GM21825 (cell line): ENCODE data around the gene GNAQ.
"Not testable (repeated sequence)": the region's sequence is repeated elsewhere in the genome, so short reads cannot be mapped to it uniquely, and the experiment has no call there.

Experiments
- ATAC-seq: cut with Tn5 transposase; IDR thresholded peaks from one replicate; pipeline ENCODE4 v1.9.1; 2021; ENCODE audit warnings: mild to moderate bottlenecking, moderate library complexity; ENCODE audit not compliant: unreplicated experiment

The GNAQ gene

DNA sequence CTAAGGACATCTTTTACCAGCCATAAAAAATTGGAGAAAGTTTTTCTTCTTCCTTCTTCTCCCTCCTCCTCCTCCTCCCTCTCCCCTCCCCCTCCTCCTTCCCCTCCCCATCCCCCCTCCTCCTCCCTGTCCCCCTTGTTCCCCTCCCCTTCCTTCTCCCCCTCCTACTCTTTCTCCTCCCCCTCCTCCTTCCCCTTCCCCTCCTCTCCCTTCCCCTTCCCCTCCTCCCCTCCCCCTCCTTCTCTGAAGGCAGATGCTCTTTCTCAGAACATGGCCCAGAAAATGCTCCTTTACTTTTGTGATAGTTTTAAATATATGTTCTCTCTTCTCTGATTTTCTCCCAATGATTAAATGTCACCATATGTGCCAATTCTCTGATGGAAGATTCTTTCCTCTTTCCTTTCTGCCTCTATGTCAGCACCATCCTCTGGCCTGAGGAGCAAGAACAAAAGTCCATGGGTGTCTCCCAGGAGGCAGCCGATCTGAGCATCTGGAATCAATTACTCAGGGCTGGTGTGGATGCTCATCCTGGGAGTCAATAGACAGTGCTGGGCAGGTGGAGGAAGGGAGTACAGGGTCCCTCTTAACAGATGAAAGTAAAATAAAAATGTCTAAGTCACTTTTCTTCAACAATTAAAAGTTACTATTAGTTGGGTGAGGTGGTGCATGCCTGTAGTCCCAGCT, 320.5 kb downstream of the GNAQ start:
- no peak for ATAC-seq

DNA sequence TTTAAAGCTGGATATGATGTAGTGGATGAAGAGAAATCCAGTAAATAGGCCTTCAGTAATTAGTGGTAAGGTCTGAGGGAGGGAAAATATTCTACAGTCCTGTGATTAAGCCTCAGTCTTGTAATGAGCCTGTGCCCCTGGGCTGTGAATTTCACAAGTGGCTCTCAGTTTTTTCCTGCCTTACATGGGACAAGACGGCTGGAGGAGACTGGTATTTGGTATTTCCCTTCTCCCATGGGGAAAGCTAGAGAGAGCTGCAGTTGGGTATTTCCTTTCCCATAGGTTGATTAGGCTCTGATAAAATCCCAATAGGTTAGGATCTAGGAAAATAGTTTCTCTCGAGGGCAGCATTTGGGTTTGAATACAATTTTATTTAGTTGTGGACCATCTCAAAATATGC, 321.3 kb downstream of the GNAQ start:
- ATAC-seq = no peak

DNA sequence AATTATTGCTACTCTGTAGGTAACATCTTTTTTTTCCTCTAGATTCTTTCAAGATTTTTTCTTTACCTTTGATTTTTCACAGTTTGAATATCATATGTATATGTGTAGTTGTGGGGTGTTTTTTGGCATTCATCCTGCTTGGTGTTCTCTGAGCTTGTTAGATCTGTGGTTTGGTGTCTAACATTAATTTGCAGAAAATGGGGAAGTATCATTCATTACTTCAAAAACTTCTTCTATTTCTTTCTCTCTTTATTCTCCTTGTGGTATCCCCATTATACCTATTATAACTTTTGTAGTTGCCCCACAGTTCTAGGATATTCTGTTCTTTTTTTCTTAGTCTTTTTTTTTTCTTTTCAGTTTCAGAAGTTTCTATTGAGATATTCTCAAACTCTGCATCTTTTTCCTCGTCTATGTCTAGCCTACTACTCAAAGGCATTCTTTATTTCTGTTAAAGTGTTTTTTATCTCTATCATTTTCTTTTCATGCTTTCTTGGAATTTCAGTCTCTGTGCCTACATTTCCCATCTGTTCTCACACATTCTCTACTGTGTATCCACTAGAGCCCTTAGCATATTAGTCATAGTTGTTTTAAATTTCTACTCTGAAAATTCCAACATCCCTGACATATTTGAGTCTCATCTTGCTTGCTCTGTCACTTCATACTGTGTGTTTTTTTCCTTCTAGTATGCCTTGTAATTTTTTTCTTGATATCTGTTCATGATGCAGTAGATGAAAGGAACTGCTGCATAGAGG, 323.4 kb downstream of the GNAQ start:
- no peak for ATAC-seq

DNA sequence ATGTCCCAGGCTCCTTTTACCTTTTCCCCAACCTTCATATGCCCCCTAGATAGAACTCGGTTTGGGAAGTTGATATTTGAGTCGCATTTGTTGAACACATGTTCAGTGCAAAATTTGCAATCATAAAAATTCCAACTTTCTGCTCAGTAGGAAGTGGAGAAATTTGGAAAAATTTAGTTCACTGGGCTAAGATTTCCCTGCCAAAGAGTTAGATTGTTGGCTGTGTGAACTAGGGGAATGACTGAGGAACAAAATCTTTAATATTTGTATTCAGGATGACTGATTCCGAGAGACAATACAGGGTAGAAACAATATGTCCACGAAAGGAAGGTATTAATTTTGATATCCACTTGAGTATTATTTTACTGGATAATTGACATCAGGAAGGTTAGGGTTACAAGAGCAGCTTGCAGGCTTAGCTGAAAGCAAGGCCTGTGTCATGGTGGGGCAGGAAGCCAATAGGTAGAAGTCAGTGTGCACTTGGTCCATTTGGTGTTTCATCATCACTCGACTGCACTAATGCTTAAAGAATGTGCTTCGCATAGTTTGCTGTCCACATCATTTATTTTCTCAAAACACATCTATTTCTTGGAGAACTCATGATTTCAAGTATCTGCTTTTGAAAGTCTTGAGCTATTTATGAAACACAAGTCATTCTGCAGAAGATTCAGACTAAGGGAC, 324.1 kb downstream of the GNAQ start:
- no peak for ATAC-seq

DNA sequence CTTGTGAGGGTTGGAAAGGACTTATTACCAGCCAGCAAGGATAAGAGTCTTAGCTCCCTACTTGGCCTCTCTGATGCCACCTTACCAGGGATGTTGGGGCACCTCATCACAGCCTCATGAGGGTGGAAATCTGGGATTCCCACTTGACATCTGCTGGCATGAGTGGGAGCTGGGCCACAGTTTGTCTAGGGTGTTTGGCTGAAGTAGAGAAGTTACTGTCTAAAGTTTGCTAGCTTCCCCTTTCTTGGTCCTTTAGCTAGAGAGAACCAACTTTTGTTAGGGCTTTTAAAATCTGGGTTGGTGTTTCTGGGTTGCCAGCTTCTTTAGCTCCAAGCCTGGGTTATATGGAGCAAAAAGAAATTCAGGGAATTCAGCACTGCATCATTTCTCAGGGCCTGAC, 326.0 kb downstream of the GNAQ start:
- no peak for ATAC-seq

DNA sequence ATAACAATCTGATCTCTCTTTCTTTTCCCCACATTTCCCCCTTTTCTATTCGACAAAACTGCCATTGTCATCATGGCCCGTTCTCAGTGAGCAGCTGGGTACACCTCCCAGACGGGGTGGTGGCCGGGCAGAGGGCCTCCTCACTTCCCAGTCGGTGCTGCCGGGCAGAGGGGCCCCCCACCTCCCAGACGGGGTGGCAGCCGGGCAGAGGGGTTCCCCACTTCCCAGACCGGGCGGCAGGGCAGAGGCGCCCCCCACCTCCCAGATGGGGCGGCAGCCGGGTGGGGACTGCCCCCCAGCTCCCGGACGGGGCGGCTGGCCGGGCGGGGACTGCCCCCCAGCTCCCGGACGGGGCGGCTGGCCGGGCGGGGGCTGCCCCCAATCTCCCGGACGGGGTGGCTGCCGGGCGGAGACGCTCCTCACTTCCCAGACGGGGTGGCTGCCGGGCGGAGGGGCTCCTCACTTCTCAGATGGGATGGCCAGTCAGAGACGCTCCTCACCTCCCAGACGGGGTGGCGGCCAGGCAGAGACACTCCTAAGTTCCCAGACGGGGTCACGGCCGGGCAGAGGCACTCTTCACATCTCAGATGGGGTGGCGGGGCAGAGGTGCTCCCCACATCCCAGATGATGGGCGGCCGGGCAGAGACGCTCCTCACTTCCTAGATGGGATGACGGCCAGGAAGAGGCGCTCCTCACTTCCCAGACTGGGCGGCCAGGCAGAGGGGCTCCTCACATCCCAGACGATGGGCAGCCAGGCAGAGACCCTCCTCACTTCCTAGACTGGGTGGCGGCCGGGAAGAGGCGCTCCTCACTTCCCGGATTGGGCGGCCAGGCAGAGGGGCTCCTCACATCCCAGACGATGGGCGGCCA, 328.9 kb downstream of the GNAQ start:
- ATAC-seq = not testable (repeated sequence)

DNA sequence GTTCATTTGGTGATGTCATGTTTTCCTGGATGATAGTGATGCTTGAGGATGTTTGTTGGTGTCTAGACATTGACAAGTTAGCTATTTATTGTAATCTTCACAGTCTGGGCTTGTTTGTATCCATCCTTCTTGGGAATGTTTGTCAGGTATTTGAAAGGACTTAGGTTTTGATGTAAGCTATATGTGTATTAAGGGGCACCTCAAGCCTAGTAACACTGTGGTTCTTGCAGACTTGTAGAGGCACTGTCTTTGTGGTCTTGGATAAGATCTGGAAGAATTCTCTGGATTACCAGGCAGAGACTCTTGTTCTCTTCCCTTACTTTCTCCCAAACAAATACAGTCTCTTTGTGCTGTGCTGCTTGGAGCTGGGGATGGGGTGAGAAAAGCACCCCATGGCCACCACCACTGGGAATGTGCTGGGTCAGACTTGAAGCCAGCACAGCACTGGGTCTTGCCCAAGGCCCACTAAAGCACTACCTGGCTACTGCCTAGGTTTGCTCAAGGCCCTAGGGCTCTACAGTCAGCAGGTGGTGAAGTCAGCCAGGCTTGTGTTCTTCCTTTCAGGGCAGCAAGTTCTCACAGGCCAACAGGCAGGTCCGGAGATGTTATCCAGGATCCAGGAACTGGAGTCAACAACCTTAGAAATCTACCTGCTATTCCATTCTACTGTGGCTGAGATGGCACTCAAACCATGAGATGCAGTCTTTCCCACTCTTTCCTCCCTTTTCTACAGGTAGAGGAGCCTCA, 334.2 kb downstream of the GNAQ start:
- ATAC-seq = no peak

DNA sequence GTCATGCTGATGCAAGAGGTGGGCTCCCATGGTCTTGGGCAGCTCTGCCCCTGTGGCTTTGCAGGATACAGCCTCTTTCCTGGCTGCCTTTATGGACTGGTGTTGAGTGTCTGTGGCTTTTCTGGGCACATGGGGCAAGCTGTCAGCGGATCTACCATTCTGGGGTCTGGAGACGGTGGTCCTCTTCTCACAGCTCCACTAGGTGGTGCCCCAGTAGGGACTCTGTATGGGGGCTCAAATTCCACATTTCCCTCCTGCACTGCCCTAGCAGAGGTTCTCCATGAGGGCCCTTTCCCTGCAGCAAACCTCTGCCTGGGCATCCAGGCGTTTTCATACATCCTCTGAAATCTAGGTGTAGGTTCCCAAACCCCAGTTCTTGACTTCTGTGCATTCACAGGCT, 340.9 kb downstream of the GNAQ start:
- ATAC-seq = not testable (repeated sequence)

DNA sequence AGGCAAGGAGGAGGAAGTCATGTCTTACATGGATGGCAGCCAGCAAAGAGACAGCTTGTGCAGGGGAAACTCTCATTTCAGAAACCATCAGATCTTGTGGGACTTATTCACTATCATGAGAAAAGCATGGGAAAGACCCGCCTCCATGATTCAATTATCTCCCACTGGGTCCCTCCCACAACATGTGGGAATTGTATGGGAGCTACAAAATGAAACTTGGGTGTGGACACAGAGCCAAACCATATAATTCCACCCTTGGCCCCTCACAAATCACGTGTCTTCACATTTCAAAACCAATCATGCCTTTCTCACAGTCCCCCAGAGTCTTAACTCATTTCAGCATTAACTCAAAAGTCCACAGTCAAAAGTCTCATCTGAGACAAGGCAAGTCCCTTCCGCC, 341.5 kb downstream of the GNAQ start:
- ATAC-seq = not testable (repeated sequence)

DNA sequence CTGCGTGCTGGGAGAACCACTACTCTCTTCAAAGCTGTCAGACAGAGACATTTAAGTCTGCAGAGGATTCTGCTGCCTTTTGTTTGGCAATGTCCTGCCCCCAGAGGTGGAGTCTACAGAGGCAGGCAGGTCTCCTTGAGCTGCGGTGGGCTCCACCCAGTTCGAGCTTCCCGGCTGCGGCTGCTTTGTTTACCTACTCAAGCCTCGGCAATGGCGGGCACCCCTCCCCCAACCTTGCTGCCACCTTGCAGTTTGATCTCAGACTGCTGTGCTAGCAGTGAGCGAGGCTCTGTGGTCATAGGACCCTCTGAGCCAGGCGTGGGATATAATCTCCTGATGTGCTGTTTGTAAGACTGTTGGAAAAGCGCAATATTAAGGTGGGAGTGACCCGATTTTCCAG, 343.9 kb downstream of the GNAQ start:
- not testable (repeated sequence) for ATAC-seq

DNA sequence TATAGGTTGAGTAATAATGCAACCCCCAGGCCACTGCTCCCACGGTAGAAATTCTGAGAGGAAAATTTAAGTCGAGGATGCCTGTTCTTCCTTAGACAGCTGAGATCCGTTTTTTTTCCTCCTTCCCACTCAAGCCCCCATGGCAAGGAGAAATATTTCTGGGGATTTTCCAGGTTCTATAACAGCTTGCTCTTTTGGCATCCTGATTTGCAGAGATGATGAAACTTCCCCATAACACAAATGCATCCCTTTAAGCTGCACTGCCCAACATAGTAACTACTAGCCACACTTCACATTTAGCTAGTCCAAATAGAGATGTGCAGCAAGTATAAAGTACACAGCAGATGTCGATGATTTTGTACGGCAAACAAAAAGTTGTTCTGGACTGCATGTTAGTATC, 351.0 kb downstream of the GNAQ start:
- no peak for ATAC-seq

DNA sequence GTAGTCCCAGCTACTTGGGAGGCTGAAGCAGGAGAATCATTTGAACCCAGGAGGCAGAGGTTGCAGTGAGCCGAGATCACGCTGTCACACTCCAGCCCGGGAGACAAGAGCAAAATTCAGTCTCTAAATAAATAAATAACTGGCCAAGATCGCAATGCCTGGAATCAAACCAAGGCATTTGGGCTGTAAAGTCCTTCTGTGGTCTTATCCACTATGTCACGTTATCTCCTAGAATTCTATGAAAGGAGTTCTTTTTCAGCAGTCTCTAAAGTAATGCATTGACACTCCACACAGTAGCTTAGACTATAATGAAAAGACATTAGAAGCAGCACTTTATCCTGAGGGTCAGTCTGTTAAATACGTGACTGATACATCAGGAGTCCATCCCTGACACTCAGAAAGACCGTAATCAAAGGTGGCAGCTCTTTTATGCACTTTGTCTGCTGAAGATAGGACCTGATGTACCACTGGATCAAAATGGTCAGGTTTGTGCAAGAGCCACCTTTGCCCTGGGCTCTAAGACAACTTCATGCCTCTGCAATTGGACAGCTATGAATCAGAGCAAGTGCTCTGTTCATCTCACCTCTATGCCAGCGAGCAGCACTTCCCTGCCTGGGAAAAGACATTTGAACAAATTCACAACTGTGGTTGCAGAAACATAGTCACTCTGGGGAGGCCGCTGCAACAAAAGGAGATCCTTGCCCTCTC, 351.8 kb downstream of the GNAQ start:
- no peak for ATAC-seq

DNA sequence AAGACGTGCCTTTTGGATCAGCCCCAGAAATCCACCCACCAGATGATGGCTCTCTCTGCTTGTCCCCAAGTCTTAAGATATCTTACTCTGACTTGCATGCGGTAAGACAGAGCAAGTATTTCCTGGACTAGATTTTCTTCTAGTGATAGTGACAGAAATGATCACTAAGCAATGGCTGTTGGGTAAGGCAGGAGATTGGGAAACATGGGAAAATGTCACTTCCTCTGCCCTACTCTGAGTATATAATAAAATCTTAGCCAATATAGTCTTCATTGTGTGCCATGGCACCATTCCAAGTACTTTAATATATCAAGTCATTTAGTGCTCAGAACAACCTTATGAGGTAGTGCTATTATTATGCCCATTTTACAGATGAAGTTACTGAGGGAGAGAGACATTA, 352.5 kb downstream of the GNAQ start:
- ATAC-seq = no peak

DNA sequence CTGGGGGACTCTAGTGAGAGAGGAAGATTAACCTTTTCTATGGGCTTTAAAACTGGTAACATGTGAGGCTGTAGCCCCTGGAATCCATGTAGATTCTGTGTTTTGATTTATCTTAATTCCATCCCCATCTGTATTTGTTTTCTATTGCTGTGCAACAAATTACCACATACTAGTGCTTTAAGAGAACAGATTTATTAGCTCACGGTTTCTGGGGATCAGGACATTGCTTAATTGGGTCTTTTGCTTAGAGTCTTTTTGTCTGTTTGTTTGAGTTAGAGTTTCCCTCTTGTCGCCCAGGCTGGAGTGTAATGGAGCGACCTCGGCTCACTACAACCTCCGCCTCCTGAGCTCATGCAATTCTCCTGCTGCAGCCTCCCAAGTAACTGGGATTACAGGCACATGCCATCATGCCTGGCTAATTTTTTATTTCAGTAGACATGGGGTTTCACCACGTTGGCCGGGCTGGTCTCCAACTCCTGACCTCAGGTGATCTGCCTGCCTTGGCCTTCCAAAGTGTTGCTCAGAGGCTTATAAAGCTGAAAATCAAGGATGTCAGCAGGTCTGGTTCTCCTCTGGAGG, 353.6 kb downstream of the GNAQ start:
- ATAC-seq = no peak

DNA sequence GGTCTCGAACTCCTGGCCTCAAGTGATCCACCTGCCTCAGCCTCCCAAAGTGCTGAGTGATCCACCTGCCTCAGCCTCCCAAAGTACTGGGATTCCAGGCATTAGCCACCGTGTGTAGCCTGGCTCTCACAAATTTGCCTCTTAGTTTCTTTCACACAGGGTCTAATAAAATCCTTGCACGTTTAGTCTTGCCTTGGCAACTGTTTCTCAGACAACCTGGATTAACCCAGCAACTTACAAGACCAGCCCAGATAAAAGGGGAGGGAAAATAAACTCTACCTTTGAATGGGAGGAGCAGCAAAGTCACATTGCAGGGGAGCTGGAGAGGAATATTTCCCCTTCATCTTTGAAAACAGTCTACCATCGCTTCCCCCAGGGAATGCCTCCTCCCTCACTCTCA, 354.2 kb downstream of the GNAQ start:
- ATAC-seq = no peak

DNA sequence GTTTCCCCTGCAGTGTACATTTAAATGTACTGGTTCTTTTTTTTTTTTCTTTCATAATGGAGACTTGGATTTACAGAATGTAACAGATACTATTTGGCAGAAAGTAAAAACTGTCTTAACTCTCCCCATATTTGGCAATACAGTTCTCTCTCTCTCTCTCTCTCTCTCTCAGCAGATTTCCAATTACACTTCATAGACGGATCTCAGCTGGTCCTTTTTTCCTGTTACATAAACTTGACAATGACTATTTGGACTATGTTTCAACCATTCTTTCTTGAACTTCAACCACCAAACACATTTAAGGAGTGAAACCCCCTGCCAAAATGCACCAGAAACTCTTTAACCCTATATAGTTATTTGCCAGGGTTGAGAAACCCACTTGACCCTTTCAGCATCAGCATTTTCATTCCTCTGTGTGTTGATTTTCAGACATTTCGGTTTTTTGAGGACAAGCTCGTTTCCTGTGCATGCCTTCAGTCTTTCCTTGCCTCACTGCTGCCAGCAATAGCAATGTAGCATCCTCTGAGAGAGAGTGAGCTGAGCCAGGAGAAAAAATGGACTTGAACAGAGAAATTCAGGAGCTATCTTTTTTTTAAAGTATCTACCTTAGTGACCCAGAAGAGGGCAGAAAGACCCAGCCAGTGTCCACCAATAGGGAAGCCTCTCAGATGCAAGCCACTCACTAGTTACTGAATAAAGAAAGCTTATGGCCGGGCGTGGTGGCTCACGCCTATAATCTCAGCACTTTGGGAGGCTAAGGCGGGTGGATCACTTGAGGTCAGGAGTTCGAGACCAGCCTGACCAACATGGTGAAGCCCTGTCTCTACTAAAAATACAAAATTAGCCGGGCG, 357.4 kb downstream of the GNAQ start:
- ATAC-seq = no peak

DNA sequence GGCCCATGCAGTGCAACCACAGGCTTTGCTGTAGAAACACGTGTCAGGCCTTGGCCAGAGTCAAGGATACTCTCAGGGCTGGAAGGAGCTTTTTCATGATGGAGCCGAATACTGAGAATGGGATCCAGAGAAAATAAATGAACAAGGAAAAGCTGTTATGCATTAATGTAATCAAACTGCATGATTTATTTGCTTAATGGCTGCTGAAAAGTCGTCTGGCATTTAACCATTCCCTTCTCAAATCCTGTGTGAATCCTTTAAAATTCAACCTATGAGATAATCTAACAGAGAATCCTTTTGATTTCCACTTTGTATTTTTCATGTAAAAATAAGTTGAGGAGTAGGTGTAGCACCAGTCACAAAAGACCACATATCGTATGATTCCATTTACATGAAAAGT, 359.4 kb downstream of the GNAQ start:
- ATAC-seq = no peak

DNA sequence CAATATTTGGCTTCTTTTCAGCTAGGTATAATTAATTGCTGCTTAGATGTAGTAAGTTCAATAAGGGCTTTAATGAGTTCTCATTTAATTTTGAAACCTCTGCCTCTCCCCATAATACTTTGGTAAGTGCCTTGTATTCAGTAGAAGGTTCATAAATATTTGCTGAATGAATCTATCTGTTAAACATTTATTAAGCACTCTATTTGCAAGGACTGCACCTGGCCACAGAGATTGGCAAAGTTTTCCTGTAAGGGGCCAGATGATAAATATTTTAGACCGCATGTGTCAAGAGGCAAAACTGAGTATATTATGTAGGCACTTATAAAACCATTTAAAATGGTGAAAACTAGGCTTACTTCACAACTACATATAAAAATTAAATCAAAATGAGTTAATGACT, 364.5 kb downstream of the GNAQ start:
- no peak for ATAC-seq
